ENCODE results near the gene THBS2.

DNA sequence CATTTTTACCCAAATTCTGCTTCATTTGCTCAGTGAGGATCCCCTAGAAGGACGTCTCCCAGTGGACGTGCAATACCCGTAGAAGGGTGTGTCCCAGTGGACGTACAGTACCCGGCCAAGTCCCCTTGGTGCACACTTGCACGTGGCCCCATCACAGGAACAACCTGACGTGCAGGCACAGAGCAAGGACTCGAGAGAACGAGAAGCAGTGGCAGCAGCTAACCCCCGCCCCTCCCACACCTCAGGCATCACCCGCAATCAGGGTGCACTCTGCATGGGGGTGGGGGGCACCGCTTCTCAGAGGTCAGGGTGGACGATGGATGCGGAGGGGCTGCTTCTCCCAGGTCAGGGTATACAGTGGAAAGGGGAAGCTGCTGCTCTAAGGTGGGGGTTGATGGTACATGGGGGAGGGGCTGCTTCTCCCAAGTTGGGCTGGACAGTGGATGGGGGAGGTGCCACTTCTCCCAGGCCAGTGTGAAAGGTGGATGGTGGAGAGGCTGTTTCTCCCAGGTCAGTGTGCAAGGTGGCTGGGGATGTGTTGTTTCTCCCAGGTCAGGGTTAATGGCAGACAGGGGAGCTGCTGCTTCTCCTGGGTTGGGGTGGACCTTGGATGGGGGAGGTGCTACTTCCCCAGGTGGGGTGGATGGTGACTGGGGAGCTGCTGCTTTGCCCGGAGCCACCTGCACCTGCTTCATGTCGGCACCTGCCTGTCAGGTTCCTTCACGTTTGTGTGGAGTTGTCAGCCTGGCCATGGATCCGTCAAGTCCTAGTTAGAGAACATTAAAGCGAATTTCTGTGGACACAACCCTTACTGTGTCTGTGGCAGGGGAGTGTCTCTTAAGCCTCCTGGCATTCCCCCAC, 1.0 kb upstream of the THBS2 start:
- no peak for TF ChIP-seq CTCF (conservative IDR thresholded peaks at IDR 0.05; ENCODE audit: low read length)
- TF ChIP-seq EZH2phosphoT487 (IDR thresholded peaks at IDR 0.05; ENCODE audit: borderline replicate concordance): no peak
